K562 (cell line): ENCODE data around the gene NDUFB10. TPM values are rescaled to one million over a fixed set of nuclear protein-coding genes. Genes with fewer than 3 reads are reported as not detected.

Experiments used
- BDP1 ChIP-seq: IDR thresholded peaks from 3 replicates; pipeline ENCODE4 v1.6.1; 2011; ENCODE audit not compliant: insufficient read length, insufficient read depth
- BMI1 ChIP-seq: fragments of 150-350 bp; IDR thresholded peaks from 2 replicates; pipeline ENCODE4 v1.6.1; 2014; ENCODE audit warnings: low read length
- CBFA2T3 ChIP-seq: fragments of 450-650 bp; IDR thresholded peaks from 2 replicates; pipeline ENCODE4 v1.6.1; 2017
- CREBBP ChIP-seq: IDR thresholded peaks from one replicate; pipeline ENCODE4 v1.6.1; 2012; ENCODE audit warnings: low read depth, mild to moderate bottlenecking, control low read depth, inconsistent platforms, low read length
- DNMT1 ChIP-seq: fragments of 450-650 bp; IDR thresholded peaks from 2 replicates; pipeline ENCODE4 v1.6.1; 2016; ENCODE audit warnings: antibody characterized with exemption, mild to moderate bottlenecking
- KDM2B ChIP-seq: fragments of 250-450 bp; sonication (Bioruptor Pico); IDR thresholded peaks from 2 replicates; pipeline ENCODE4 v1.8.0; 2021; ENCODE audit warnings: mild to moderate bottlenecking, moderate library complexity
- KLF16 ChIP-seq: IDR thresholded peaks from 2 replicates; pipeline ENCODE4 v1.6.1; 2016; ENCODE audit warnings: antibody characterized with exemption
- MITF ChIP-seq: IDR thresholded peaks from 2 replicates; pipeline ENCODE4 v1.6.1; 2014; ENCODE audit warnings: antibody characterized with exemption
- MLX ChIP-seq, 2 experiments: fragments of 450-650 bp in 1 of 2; sonication (generic) in 1 of 2; formaldehyde crosslinking; conservative IDR thresholded peaks; 2 replicates each; pipeline versions ENCODE4 v1.4.0 to v1.8.1; 2020 to 2022; ENCODE audit warnings: mild to moderate bottlenecking in 1 of 2, missing genetic modification reagents in 1 of 2
- MTA3 ChIP-seq: fragments of 450-650 bp; formaldehyde crosslinking; IDR thresholded peaks from 2 replicates; pipeline ENCODE4 v1.6.1; 2017; ENCODE audit warnings: mild to moderate bottlenecking, borderline replicate concordance
- NR0B1 ChIP-seq: fragments of 450-650 bp; IDR thresholded peaks from one replicate; pipeline ENCODE4 v1.6.1; 2018; ENCODE audit warnings: mild to moderate bottlenecking, moderate library complexity; ENCODE audit not compliant: partially characterized antibody
- UBTF ChIP-seq, 2 experiments: IDR thresholded peaks; 2 replicates each; pipeline ENCODE4 v1.6.1; 2012; ENCODE audit warnings: improper control_type of control experiment in 2 of 2, low read depth in 2 of 2, low read length in 2 of 2, borderline replicate concordance in 1 of 2
- ZBTB33 ChIP-seq: sonication (generic); formaldehyde crosslinking; IDR thresholded peaks from 2 replicates; pipeline ENCODE4 v1.8.1; 2023; ENCODE audit warnings: mild to moderate bottlenecking, missing genetic modification reagents
- ZNF239 ChIP-seq: fragments of 250-450 bp; sonication (Bioruptor Pico); IDR thresholded peaks from 2 replicates; pipeline ENCODE4 v1.4.0; 2020; ENCODE audit warnings: mild to moderate bottlenecking
- ZNF511 ChIP-seq: sonication (generic); formaldehyde crosslinking; IDR thresholded peaks from 2 replicates; pipeline ENCODE4 v1.8.0; 2022; ENCODE audit warnings: mild to moderate bottlenecking, missing genetic modification reagents
- ZNF583 ChIP-seq: fragments of 250-450 bp; sonication (Bioruptor Pico); IDR thresholded peaks from 2 replicates; pipeline ENCODE4 v1.4.0; 2020
- ZNF655 ChIP-seq: fragments of 250-450 bp; sonication (Bioruptor Pico); IDR thresholded peaks from 2 replicates; pipeline ENCODE4 v1.5.0; 2021
- polyA plus RNA-seq, 8 experiments: library from polyadenylated mRNA; depleted of rRNA in 4 of 8; stranded (reverse) in 5 of 8; unstranded in 3 of 8; fragments of >200 nt; fragmentation: Nextera tagmentation in 2 of 8; fragmentation: Illumina TruSeq in 1 of 8; extraction: Ambion mirVana in 2 of 8; extraction: Trizol in 1 of 8; gene quantifications; 2 replicates each; pipeline versions ENCODE4 v1.2.1 to v1.2.3, GENCODE V29; 2011 to 2014; ENCODE audit warnings: inconsistent platforms in 1 of 8, missing spikeins in 1 of 8
- total RNA-seq, 7 experiments: library from RNA; depleted of rRNA in 6 of 7; stranded (reverse); fragments of >200 nt in 6 of 7; fragmentation: Illumina TruSeq in 2 of 7; extraction: Trizol in 2 of 7; gene quantifications; 2 replicates each; pipeline versions ENCODE4 v1.2.1 to v1.2.3, GENCODE V29; 2011 to 2021; ENCODE audit warnings: low replicate concordance in 1 of 7

NDUFB10 gene
- total and polyA plus RNA-seq, 9 of the 15 experiments (the other 6 are each of a cell fraction or from before 2014, with no cell fraction given), result 69.3 to 527 (median 161) TPM

- TF ChIP-seq UBTF (IDR thresholded peaks at IDR 0.05; ENCODE audit: borderline replicate concordance in 1 of 2, low read depth in 2 of 2, low read length in 2 of 2) (no peak), ZNF511 (CRISPR knock-in tag) (peak; percentile 69; the same call in 1 of the 2 replicates), CBFA2T3 (no peak), ZNF583 (CRISPR knock-in tag) (no peak), ZNF239 (CRISPR knock-in tag) (no peak), BDP1 (no peak), ZBTB33 (no peak), NR0B1 (no peak), KDM2B (CRISPR knock-in tag) (no peak), DNMT1 (no peak), BMI1 (no peak), CREBBP (no peak), MLX (CRISPR knock-in tag; conservative IDR thresholded peaks at IDR 0.05) (0 out of 4 replicates have a peak, but pooled peaks of 1 of the 2 experiments have one; percentile 79), MTA3 (no peak; the same call in 1 of the 2 replicates), KLF16 (no peak), MITF (no peak), ZNF655 (CRISPR knock-in tag) (no peak)
Measured at GRCh38 chr16:1942810-1943726, 16.3 kb upstream of the NDUFB10 start, which contains the start of gene MSRB1 (continued).
